Stimulated activated CD4-positive, alpha-beta T cell treated with anti-CD3 and anti-CD28 coated beads, TNF-alpha, amount 100 ng/mL, for 4 hours (primary cell): ENCODE data around the gene TPK1.
"Not testable (repeated sequence)": the region's sequence is repeated elsewhere in the genome, so short reads cannot be mapped to it uniquely, and the experiment has no call there.

Experiments
- DNase-seq, 3 experiments: peaks; one replicate each; pipeline ENCODE4 v3.0.0-alpha.2; 2020; ENCODE audit warnings: low read depth in 3 of 3

The TPK1 gene

DNA sequence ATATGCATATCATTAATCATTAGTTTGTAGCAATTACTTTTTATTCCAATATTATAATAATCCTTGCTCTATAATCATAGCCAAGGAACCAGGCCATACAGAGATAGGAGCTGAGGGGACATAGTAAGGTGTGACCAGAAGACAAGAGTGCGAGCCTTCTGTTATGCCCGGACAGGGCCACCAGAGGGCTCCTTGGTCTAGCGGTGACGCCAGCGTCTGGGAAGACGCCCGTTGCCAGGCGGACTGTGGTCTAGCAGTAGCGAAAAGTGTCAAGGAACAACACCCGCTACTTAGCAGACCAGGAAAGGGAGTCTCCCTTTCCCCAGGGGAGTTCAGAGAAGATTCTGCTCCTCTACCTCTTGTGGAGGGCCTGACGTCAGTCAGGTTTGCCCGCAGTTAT lies 109.0 kb downstream of the TPK1 start:
- DNase-seq, result not testable (repeated sequence)

DNA sequence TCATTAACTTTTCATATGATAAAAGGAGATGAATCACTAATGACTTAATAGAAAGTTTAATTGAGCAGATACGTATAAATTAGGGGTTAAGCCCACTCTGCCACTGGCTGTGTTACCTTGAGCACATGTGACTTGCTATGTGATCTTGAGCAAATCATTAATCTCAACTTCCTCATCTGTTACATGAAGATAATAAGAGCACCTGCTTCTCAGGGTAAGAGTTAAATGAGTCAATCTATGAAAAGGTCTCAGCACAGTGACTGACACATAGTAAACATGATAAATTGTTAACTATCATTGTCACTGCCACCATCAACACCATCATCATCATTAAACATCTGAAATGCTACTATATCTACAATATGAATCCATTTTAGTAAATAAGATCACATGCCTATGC lies 110.8 kb downstream of the TPK1 start:
- DNase-seq, result no peak

DNA sequence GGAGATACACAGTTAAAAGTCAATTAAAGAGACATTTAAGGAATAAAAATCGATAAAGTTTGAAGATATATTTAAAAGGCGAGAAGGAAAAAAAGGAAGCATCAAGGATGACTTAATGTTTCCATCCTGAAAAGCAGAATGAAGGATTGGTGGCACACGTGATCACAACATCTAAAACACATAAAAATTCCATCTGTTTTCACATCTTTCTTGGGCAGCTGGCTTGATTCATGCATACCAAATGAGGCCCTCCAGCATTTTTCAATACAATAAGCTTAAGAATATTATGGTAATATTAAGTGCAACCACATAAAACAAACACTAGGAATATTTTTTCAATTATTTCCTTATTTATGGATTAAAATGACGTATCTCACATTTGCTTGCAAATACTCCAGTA lies 112.6 kb downstream of the TPK1 start:
- DNase-seq, result no peak

- no peak for DNase-seq
These were observed 115.1 kb downstream of the TPK1 start for GRCh38 chr7:144720710-144721109.

- DNase-seq, result no peak
These were observed 115.7 kb downstream of the TPK1 start for GRCh38 chr7:144720149-144720548.

- DNase-seq, result no peak
These were observed 118.1 kb downstream of the TPK1 start for GRCh38 chr7:144717720-144718119.

- DNase-seq, result no peak
These were observed 122.0 kb downstream of the TPK1 start for GRCh38 chr7:144713850-144714249.

GRCh38 chr7:144710791-144711190 lies 125.1 kb downstream of the TPK1 start:
- DNase-seq, result no peak

DNA sequence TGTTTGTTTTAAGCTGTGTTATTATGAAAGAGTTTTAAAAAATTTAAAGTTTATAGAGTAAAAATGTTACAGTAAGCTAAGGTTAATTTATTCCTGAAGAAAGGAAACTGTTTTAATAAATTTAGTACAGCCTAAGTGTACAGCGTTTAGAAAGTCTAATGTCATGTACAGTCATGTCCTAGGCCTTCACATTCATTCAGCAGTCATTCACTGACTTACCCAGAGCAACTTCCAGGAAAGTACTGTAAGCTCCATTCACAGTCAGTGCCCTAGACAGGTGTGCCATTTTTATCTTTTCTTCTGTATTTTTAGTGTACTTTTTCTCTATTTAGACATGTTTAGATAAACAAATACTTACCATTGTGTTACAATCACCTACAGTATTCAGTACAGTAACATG lies 126.8 kb downstream of the TPK1 start:
- DNase-seq, result no peak

DNA sequence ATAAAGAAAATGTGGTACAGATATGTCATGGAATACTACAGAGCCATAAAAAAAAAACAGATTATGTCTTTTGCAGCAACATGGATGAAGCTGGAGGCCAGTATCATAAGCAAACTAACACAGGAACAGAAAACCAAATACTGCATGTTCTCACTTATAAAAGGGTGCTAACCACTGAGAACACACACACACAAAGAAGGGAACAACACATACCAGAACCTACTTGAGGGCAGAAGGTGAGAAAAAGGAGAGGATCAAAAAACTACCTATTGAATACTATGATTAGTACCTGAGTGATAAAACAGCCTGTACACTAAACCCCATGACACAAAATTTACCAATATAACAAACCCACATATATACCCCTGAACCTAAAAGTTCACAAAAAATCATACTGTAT lies 144.6 kb downstream of the TPK1 start:
- DNase-seq, result no peak

- no peak for DNase-seq
These were observed 153.1 kb downstream of the TPK1 start for GRCh38 chr7:144682581-144683280.

DNA sequence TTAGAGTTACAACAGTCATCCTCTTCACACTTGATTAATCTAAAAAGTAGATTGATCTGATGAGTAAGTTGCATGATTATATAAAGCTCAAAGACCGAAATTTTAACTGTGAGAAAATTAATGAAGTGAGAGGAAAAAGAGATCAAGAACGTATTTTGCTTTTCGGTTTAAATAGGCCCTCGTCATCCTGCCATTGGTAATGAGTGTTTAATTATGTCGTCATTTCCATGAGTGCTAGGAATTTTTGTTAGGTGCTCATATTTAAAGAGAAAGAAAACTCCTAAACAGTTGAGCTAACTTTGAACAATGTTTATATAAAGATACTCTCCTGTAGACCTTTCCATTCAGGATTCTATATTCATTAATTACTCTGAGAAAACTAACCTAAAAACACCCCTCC lies 159.4 kb downstream of the TPK1 start:
- DNase-seq, result no peak

DNA sequence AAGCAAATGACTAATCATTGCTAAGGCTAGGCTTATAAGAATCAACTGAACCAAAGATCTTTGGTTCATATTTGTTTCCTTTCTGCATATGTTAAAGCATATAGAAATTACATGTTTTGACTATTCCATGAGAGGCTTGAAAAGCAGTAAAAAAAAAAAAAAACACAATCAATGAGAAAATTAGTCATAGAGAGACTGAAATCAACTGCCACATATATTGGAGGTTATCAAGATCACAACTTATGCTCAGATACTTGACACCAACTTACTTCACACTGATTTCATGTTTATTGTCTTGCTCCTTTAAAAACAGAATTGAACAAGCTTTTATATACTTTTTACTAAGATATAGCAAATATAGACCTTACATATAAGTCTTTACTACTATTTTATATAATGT lies 161.3 kb downstream of the TPK1 start:
- no peak for DNase-seq

- no peak for DNase-seq
These were observed 163.0 kb downstream of the TPK1 start for GRCh38 chr7:144672869-144673268.

DNA sequence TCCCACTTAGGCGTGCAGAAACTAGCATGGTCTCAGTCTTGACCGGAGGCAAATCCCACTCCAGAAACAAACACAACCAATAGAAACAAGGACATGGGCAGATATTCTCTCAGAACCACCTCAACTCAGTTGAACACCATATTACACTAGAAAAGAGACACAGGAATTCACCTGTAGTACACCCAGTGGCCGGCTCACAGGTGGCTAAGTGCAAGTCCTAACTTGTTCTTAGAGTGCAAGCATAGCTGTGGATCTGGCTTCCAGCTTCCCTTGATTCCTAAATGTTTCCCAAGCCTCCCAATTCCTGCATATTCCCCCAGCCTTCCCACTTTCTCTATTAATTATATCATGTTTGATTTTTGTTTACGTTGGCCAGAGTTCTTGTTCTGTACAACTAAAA lies 164.4 kb downstream of the TPK1 start:
- DNase-seq, result no peak

- DNase-seq, result no peak
These were observed 165.6 kb downstream of the TPK1 start for GRCh38 chr7:144670218-144670617.

- no peak for DNase-seq
These were observed 167.3 kb downstream of the TPK1 start for GRCh38 chr7:144668503-144668902.

GRCh38 chr7:144665689-144666381 lies 170.0 kb downstream of the TPK1 start:
- no peak for DNase-seq

GRCh38 chr7:144659211-144659610 lies 176.6 kb downstream of the TPK1 start:
- no peak for DNase-seq

DNA sequence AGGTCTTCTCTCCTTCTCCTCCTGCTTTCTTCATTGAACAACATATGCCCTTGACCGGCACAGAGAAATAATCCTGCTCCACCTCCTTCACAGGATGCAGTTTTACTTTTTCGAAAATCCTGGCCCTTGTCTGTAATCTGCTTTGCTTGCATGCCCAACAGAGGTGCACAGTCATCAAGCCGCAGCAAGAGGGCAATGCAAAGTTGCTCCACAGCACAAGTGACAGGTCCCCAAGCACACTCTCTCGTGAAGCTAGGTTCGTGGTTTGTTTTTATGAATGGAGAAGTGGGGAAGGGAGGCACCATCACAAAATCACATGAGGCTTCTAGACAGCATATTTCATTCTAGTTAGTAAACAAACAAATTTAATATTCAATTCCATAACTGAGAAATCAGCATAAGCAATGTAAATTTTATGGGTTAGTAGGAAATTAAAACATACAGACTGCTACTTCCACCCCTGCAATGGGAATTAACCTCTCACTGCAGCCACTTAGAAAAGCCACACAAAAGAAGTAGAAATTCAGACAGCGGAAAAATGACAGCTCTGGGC lies 178.8 kb downstream of the TPK1 start:
- DNase-seq, result no peak

DNA sequence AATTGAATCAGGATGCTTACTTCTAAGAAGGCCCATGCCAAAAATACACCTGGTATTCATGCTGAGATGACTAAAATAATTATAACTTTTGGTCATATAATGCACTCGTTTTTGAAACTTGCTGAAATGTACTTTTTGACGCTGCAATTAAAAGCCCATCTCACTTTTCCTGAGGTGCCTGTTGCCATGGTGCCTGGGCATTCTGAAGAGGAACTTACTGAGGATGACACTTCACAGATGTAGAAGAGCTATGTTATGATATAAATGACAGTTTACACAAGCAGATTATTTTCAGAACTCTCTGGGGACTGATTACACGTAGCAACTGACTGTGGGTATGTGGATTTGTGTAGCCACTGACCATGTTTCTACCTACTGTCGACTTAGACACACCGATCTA lies 182.4 kb downstream of the TPK1 start:
- no peak for DNase-seq

DNA sequence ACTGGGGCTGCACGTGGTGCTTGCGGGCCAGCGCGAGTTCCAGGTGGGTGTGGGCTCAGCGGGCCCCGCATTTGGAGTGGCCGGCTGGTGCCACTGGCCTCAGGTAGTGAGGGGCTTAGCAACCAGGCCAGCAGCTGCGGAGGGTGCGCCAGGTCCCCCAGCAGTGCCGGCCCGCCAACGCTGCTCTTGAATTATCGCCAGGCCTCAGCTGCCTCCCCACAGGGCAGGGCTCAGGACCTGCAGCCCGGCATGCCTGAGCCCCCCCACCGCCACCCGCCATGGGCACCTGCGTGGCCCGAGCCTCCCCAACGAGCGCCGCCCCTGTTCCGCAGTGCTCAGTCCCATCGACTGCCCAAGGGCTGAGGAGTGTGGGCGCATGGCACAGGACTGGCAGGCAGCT lies 185.4 kb downstream of the TPK1 start:
- DNase-seq, result no peak

DNA sequence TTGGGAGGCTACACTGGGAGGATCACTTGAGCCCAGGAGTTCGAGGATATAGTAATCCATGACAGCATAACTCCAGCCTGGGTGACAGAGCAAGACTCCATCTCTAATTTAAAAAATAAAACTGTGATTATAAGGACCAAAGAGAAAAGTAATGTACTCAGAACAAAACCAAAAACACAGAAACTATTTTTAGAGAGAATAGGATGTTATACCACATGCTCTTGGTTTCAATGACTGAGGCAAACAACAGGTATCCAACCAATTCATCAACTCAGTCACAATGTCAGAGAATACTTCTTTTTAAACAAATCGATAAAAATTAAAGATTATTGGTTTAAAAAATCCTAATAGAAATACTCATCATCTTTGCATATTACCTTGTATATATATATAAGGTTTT lies 186.7 kb downstream of the TPK1 start:
- DNase-seq, result no peak
